Loucy (cell line): ENCODE results near the gene SLC16A5.

Experiments
- H2AFZ ChIP-seq: fragments of 200-600 bp; sonication (generic); 2 replicates; pipeline ENCODE4 v1.6.0; 2016; ENCODE audit warnings: antibody characterized with exemption, mild to moderate bottlenecking, low read length, moderate library complexity
- H3F3A ChIP-seq: fragments of 200-600 bp; 2 replicates; pipeline ENCODE4 v1.6.0; 2016; ENCODE audit warnings: antibody characterized with exemption, low read depth, mild to moderate bottlenecking
- H3K27me3 ChIP-seq: fragments of 200-600 bp; sonication (generic); 2 replicates; pipeline ENCODE4 v1.6.1; 2014; ENCODE audit warnings: low read length, mild to moderate bottlenecking; ENCODE audit not compliant: insufficient read depth, poor library complexity, severe bottlenecking
- H3K36me3 ChIP-seq: fragments of 200-600 bp; sonication (generic); 2 replicates; pipeline ENCODE4 v1.6.1; 2016; ENCODE audit warnings: low read length; ENCODE audit not compliant: insufficient read depth
- H3K4me1 ChIP-seq: fragments of 200-600 bp; sonication (generic); 2 replicates; pipeline ENCODE4 v1.5.1; 2014; ENCODE audit warnings: low read length, mild to moderate bottlenecking; ENCODE audit not compliant: insufficient read depth, poor library complexity, severe bottlenecking
- H3K4me2 ChIP-seq: fragments of 200-600 bp; sonication (generic); 2 replicates; pipeline ENCODE4 v1.6.0; 2014; ENCODE audit warnings: antibody characterized with exemption, low read length, low read depth, mild to moderate bottlenecking; ENCODE audit not compliant: poor library complexity, severe bottlenecking
- H3K4me3 ChIP-seq: fragments of 200-600 bp; sonication (generic); 2 replicates; pipeline ENCODE4 v1.5.1; 2014; ENCODE audit warnings: low read length, mild to moderate bottlenecking, mixed read lengths; ENCODE audit not compliant: poor library complexity, severe bottlenecking
- H3K79me2 ChIP-seq: fragments of 200-600 bp; sonication (generic); 2 replicates; pipeline ENCODE4 v1.6.1; 2014; ENCODE audit warnings: low read length; ENCODE audit not compliant: insufficient read depth
- H3K9ac ChIP-seq: fragments of 200-600 bp; sonication (generic); 2 replicates; pipeline ENCODE4 v1.6.0; 2014; ENCODE audit warnings: mild to moderate bottlenecking, low read depth, low read length, moderate library complexity; ENCODE audit not compliant: poor library complexity, severe bottlenecking
- H3K9me2 ChIP-seq: fragments of 200-600 bp; sonication (generic); replicated peaks from 2 replicates; pipeline ENCODE4 v1.6.1; 2016; ENCODE audit warnings: low read depth, low read length, mixed read lengths
- H3K9me3 ChIP-seq: fragments of 200-600 bp; sonication (generic); 2 replicates; pipeline ENCODE4 v1.6.1; 2014; ENCODE audit warnings: mild to moderate bottlenecking, antibody characterized with exemption, low read length, low read depth; ENCODE audit not compliant: insufficient read depth
- H4K20me1 ChIP-seq: fragments of 200-600 bp; sonication (generic); 2 replicates; pipeline ENCODE4 v1.6.0; 2014; ENCODE audit warnings: antibody characterized with exemption, low read length, mild to moderate bottlenecking; ENCODE audit not compliant: insufficient read depth, poor library complexity, severe bottlenecking
- EZH2phosphoT487 ChIP-seq: fragments of 200-600 bp; IDR thresholded peaks from 2 replicates; pipeline ENCODE4 v1.6.1; 2018; ENCODE audit warnings: antibody characterized with exemption, mild to moderate bottlenecking, moderate library complexity, borderline replicate concordance
- TF ChIP-seq, protein P1 (sequence below): fragments of 200-600 bp; sonication (generic); conservative IDR thresholded peaks from 2 replicates; pipeline ENCODE4 v1.5.1; 2014; ENCODE audit warnings: mild to moderate bottlenecking, antibody characterized with exemption, low read length

Gene SLC16A5

DNA sequence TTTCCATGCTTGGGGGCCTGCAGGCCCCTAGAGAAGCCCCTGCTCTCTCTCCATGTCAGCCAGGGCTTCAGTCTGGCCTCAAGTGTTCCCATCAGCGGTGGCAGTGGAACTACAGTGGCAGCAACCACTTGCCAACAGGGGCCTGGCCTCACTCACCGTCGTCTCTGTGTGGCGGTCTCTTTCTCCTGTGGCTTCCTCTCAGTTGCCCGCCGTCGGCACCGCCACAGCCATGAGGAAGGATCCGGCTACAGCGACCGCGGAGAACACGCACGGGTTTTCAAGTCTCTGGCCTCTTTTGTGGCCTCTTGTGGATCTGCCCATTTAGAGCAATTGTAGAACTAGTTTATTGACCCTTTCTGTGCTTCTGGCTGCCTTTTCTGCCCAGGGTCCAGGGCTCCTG lies 30.6 kb downstream of the SLC16A5 start:
- TF ChIP-seq, protein P1, sequence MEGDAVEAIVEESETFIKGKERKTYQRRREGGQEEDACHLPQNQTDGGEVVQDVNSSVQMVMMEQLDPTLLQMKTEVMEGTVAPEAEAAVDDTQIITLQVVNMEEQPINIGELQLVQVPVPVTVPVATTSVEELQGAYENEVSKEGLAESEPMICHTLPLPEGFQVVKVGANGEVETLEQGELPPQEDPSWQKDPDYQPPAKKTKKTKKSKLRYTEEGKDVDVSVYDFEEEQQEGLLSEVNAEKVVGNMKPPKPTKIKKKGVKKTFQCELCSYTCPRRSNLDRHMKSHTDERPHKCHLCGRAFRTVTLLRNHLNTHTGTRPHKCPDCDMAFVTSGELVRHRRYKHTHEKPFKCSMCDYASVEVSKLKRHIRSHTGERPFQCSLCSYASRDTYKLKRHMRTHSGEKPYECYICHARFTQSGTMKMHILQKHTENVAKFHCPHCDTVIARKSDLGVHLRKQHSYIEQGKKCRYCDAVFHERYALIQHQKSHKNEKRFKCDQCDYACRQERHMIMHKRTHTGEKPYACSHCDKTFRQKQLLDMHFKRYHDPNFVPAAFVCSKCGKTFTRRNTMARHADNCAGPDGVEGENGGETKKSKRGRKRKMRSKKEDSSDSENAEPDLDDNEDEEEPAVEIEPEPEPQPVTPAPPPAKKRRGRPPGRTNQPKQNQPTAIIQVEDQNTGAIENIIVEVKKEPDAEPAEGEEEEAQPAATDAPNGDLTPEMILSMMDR: no peak
- TF ChIP-seq EZH2phosphoT487: no peak
- Histone ChIP-seq H3K9me3 (no peaks in the 10 kb centered on the region), H3K36me3 (no peaks in the 10 kb centered on the region; the same call in 1 of the 2 replicates), H3K4me3 (no peak overlapping the region), H3K9me2 (no peaks in the 10 kb centered on the region), H3F3A (no peaks in the 10 kb centered on the region), H3K4me2 (no peak overlapping the region), H4K20me1 (no peaks in the 10 kb centered on the region), H3K27me3 (no peaks in the 10 kb centered on the region), H3K79me2 (peaks cover 14% of the 10 kb centered on the region), H3K4me1 (peaks cover 11% of the 10 kb centered on the region), H3K9ac (no peak overlapping the region), H2AFZ (no peak overlapping the region)

DNA sequence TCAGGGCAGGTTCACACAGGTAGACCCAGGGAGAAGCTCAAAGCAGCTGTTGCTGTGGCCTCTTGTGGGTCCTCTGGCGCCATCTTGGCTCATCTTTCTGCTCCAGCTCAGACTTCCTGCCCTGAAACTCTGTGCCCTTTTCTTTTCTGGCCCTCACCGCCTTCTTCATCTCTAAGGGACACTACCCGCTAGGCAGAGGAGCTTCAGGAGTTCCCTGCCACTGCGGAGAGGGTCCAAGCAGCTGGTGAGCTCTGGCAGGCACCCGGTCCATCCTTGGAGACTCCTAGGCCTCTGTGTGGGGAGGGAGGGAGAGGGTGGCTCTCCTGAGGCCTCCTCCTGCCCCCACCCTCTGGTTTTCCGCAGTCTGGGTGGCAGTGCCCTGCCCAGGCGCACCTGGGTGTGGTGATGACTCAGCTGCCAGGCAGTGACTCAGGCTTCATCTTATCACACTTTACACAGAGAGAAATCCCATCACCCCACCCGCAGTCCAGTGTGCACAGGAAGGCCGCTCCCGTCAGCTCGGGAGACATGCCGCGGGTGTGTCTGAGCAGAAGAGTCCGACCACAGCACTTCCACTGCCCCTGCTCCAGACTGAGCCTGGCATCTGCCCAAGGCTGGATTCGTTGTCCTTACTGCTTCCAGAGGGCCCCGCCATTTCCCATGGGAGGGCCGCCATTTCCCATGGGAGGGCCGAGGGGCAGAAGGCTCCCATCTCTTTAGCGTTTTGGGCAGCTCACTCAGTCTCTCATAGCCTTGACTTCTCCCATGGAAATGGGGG lies 36.5 kb downstream of the SLC16A5 start:
- no peak for TF ChIP-seq EZH2phosphoT487
- TF ChIP-seq, protein P1: no peak
- Histone ChIP-seq H4K20me1 (no peaks in the 10 kb centered on the region), H3K4me2 (no peak overlapping the region), H3K36me3 (no peaks in the 10 kb centered on the region; the same call in 1 of the 2 replicates), H3K9me3 (no peaks in the 10 kb centered on the region), H3K9me2 (no peaks in the 10 kb centered on the region), H3K4me1 (peaks cover 11% of the 10 kb centered on the region), H2AFZ (no peak overlapping the region), H3K4me3 (no peak overlapping the region), H3K79me2 (no peaks in the 10 kb centered on the region), H3K9ac (no peak overlapping the region), H3K27me3 (no peaks in the 10 kb centered on the region), H3F3A (no peaks in the 10 kb centered on the region)

DNA sequence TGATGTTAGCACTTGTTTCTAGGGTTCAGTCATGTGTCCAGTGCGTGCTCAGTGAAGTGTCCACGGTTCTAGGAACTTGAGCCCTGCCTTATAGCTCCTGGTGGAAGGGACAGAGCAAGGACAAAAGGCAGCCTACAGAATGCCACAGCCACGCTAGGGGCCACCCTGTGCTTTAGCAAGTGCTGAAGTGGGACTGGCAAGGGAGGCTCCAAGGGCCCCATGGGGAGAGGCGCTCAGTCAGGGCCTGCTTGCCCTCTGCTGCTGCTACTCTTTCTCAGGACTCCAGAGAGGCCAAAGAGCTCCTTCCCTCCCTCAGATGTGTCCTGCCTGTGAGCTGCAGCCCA lies 37.0 kb downstream of the SLC16A5 start:
- H3K27me3 ChIP-seq: no peaks in the 10 kb centered on the region
- peaks cover 11% of the 10 kb centered on the region for H3K4me1 ChIP-seq
- H3K79me2 ChIP-seq: peaks cover 4% of the 10 kb centered on the region; the same call in 1 of the 2 replicates
- no peak overlapping the region for H3K9ac ChIP-seq
- H3K9me3 ChIP-seq: no peaks in the 10 kb centered on the region
- no peak overlapping the region for H2AFZ ChIP-seq
- peaks cover 2% of the 10 kb centered on the region; the same call in 1 of the 2 replicates for H3K36me3 ChIP-seq
- no peaks in the 10 kb centered on the region for H3K9me2 ChIP-seq
- H3F3A ChIP-seq: no peaks in the 10 kb centered on the region
- no peak overlapping the region for H3K4me2 ChIP-seq
- no peak overlapping the region for H3K4me3 ChIP-seq
- H4K20me1 ChIP-seq: peaks cover 3% of the 10 kb centered on the region
- no peak for TF ChIP-seq EZH2phosphoT487
- TF ChIP-seq, protein P1: no peak
